ENCODE measurements around the gene HELZ2. TPM values are rescaled to one million over a fixed set of nuclear protein-coding genes. Genes with fewer than 3 reads are reported as not detected.

Gene HELZ2
- total and polyA plus RNA-seq, 2 donors (not counting 1 experiment from before 2014, with no cell fraction given) = 3.3 to 47.6 TPM

DNA sequence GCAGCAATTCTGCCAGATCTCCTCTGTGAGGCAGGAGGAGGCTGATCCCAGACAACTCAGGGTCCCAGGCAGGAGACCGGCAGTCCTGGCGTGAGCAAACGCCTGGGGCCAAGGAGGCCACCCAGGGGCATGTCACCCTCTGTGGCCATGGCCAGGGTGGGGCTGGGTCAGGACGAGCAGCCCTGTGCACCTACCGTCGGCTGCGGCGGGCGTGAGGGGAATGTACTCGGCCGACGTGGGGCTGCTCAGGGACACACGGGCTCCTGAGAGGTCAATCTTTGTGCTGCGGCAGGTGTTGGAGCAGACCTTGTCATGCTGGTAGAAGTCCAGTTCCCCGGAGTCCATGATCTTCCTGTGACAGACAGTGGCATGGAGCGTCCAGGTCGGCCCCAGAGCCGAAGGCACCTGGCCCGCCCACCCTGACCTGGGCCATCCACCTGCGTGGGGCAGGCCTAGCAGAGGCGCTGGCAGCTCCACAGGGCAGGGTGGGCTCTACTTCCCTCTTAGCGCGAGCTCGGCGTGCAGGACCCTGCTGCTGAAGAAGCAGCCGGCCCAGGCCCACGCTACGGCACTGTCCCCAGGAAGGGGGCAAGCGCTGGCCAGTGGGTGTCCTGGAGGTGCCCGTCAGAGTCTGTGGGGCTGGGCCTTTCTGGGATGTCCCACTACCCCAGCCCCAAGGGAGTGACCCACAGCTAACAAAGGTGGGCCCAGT lies 21.5 kb upstream of the HELZ2 start:
- Histone ChIP-seq H3K4me3 (replicated peaks in 1 of 4; ENCODE audit: control extremely low read depth in 1 of 4, insufficient read depth in 1 of 4, low read depth in 3 of 4, low read length in 4 of 4) (no peak overlapping the region), H2AFZ (ENCODE audit: low read length) (no peak overlapping the region), H3K27me3 (ENCODE audit: control insufficient read depth, insufficient read depth, low read length) (no peaks in the 10 kb centered on the region), H3K79me2 (ENCODE audit: control insufficient read depth, insufficient read depth, low read length) (no peaks in the 10 kb centered on the region), H3K4me2 (ENCODE audit: extremely low read depth, insufficient read depth, low read length) (no peak overlapping the region), H4K20me1 (ENCODE audit: control insufficient read depth, extremely low read depth, insufficient read depth, low read length) (no peaks in the 10 kb centered on the region), H3K9me3 (ENCODE audit: control insufficient read depth, insufficient read depth, low read depth, low read length) (no peaks in the 10 kb centered on the region), H3K36me3 (ENCODE audit: control insufficient read depth, insufficient read depth, low read length) (peaks cover 21% of the 10 kb centered on the region), H3K27ac (ENCODE audit: insufficient read depth, low read length) (no peak overlapping the region), H3K4me1 (ENCODE audit: control insufficient read depth, extremely low read depth, insufficient read depth, low read length) (peaks cover 8% of the 10 kb centered on the region), H3K9ac (ENCODE audit: insufficient read depth, low read length) (no peak overlapping the region)
- DNase-seq (ENCODE audit: low read depth in 2 of 2) = no peak
- no peak for TF ChIP-seq EZH2 (IDR thresholded peaks at IDR 0.05; ENCODE audit: low read length, missing control alignments)
- TF ChIP-seq, protein P1, sequence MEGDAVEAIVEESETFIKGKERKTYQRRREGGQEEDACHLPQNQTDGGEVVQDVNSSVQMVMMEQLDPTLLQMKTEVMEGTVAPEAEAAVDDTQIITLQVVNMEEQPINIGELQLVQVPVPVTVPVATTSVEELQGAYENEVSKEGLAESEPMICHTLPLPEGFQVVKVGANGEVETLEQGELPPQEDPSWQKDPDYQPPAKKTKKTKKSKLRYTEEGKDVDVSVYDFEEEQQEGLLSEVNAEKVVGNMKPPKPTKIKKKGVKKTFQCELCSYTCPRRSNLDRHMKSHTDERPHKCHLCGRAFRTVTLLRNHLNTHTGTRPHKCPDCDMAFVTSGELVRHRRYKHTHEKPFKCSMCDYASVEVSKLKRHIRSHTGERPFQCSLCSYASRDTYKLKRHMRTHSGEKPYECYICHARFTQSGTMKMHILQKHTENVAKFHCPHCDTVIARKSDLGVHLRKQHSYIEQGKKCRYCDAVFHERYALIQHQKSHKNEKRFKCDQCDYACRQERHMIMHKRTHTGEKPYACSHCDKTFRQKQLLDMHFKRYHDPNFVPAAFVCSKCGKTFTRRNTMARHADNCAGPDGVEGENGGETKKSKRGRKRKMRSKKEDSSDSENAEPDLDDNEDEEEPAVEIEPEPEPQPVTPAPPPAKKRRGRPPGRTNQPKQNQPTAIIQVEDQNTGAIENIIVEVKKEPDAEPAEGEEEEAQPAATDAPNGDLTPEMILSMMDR (conservative IDR thresholded peaks at IDR 0.05 in 1 of 2, IDR thresholded peaks at IDR 0.05 in 1 of 2; ENCODE audit: low read depth in 1 of 2, low read length in 2 of 2) = no peak

DNA sequence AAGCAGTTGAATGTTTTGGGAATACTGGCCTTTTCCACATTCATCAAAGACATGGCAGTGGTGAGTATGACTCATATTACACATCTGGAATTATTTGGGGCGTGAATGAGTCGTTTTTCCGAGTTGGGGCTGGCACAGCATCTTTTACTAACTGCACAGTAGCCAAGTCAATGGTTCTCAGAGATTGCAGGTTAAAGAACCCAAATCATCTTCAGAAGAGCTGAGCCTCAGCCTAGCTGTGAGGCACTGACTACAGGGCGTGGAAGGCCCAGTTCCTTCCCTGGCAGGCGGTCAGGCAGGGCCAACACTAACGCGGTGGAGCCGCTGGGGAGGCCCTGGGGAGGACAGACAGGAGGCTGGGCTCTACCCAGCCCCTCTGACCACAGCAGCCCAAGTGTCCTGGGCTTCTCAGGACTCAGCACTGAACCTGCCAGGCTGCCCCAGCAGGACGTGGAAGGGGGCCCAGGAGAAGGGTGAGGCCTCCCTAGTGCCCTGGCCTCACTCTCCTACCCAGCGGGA lies 20.1 kb upstream of the HELZ2 start:
- Histone ChIP-seq H3K27me3 (ENCODE audit: control insufficient read depth, insufficient read depth, low read length) (no peaks in the 10 kb centered on the region), H3K4me2 (ENCODE audit: extremely low read depth, insufficient read depth, low read length) (peak overlapping the region; percentile 8)

DNA sequence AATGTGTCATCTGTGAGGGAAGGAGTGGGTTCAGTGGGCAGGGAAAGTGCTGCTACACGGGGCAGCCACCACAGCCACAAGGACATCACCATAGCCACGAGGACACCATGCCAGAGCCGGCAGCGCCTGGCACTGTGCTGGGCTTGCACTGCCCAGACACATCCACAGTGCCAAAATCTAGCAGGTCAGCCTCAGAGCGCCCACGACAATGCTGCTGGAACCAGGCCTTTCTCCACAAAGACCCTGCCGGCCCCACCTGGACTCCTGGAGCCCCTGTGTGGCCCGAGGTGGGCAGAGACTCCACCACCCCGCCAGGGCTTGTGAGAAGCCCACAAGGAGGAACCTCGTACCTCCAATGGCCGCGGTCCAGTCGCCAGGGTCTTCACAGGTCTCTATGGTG lies 18.6 kb upstream of the HELZ2 start:
- Histone ChIP-seq H3K27me3 (ENCODE audit: control insufficient read depth, insufficient read depth, low read length) (no peaks in the 10 kb centered on the region), H3K36me3 (ENCODE audit: control insufficient read depth, insufficient read depth, low read length) (peaks cover 21% of the 10 kb centered on the region), H4K20me1 (ENCODE audit: control insufficient read depth, extremely low read depth, insufficient read depth, low read length) (no peaks in the 10 kb centered on the region), H3K9me3 (ENCODE audit: control insufficient read depth, insufficient read depth, low read depth, low read length) (no peaks in the 10 kb centered on the region), H3K4me2 (ENCODE audit: extremely low read depth, insufficient read depth, low read length) (no peak overlapping the region), H3K9ac (ENCODE audit: insufficient read depth, low read length) (no peak overlapping the region), H2AFZ (ENCODE audit: low read length) (no peak overlapping the region), H3K4me1 (ENCODE audit: control insufficient read depth, extremely low read depth, insufficient read depth, low read length) (peaks cover 8% of the 10 kb centered on the region), H3K79me2 (ENCODE audit: control insufficient read depth, insufficient read depth, low read length) (no peaks in the 10 kb centered on the region), H3K4me3 (replicated peaks in 1 of 4; ENCODE audit: control extremely low read depth in 1 of 4, insufficient read depth in 1 of 4, low read depth in 3 of 4, low read length in 4 of 4) (no peak overlapping the region), H3K27ac (ENCODE audit: insufficient read depth, low read length) (no peak overlapping the region)
- TF ChIP-seq, protein P1 (conservative IDR thresholded peaks at IDR 0.05 in 1 of 2, IDR thresholded peaks at IDR 0.05 in 1 of 2; ENCODE audit: low read depth in 1 of 2, low read length in 2 of 2) = no peak
- no peak for TF ChIP-seq EZH2 (IDR thresholded peaks at IDR 0.05; ENCODE audit: low read length, missing control alignments)
- no peak for DNase-seq (ENCODE audit: low read depth in 2 of 2)

More for the DNA sequence above, 20.1 kb upstream of the HELZ2 start:
- Histone ChIP-seq H3K27ac (ENCODE audit: insufficient read depth, low read length) (peak overlapping the region; percentile 72), H3K9me3 (ENCODE audit: control insufficient read depth, insufficient read depth, low read depth, low read length) (no peaks in the 10 kb centered on the region), H3K9ac (ENCODE audit: insufficient read depth, low read length) (peak overlapping the region; percentile 30), H4K20me1 (ENCODE audit: control insufficient read depth, extremely low read depth, insufficient read depth, low read length) (no peaks in the 10 kb centered on the region), H3K79me2 (ENCODE audit: control insufficient read depth, insufficient read depth, low read length) (no peaks in the 10 kb centered on the region), H3K4me1 (ENCODE audit: control insufficient read depth, extremely low read depth, insufficient read depth, low read length) (peaks cover 8% of the 10 kb centered on the region), H2AFZ (ENCODE audit: low read length) (no peak overlapping the region), H3K4me3 (replicated peaks in 1 of 4; ENCODE audit: control extremely low read depth in 1 of 4, insufficient read depth in 1 of 4, low read depth in 3 of 4, low read length in 4 of 4) (no peak overlapping the region), H3K36me3 (ENCODE audit: control insufficient read depth, insufficient read depth, low read length) (peaks cover 22% of the 10 kb centered on the region)
- no peak for TF ChIP-seq EZH2 (IDR thresholded peaks at IDR 0.05; ENCODE audit: low read length, missing control alignments)
- TF ChIP-seq, protein P1 (conservative IDR thresholded peaks at IDR 0.05 in 1 of 2, IDR thresholded peaks at IDR 0.05 in 1 of 2; ENCODE audit: low read depth in 1 of 2, low read length in 2 of 2) = no peak
- peak; percentile 69 to 85 for DNase-seq (ENCODE audit: low read depth in 2 of 2)

Data from fibroblast of lung (primary cell).